BE2C (cell line): ENCODE results near the gene NACC2.

Experiments
- DNase-seq: peaks from one replicate; pipeline ENCODE4 v3.0.0-alpha.2; 2020
- H3K27me3 ChIP-seq: fragments of 250-450 bp; sonication (Bioruptor Pico); 2 replicates; pipeline ENCODE4 v1.5.1; 2020; ENCODE audit warnings: mild to moderate bottlenecking
- H3K36me3 ChIP-seq: fragments of 250-450 bp; sonication (Bioruptor Pico); 2 replicates; pipeline ENCODE4 v1.5.1; 2020; ENCODE audit warnings: mild to moderate bottlenecking
- H3K4me1 ChIP-seq: fragments of 250-450 bp; sonication (Bioruptor Pico); 2 replicates; pipeline ENCODE4 v1.5.1; 2020
- H3K4me3 ChIP-seq: 2 replicates; pipeline ENCODE4 v1.5.1; 2011; ENCODE audit warnings: low read depth, low read length
- H3K9me3 ChIP-seq: fragments of 250-450 bp; sonication (Bioruptor Pico); 2 replicates; pipeline ENCODE4 v1.5.1; 2020
- CTCF ChIP-seq: IDR thresholded peaks from 2 replicates; pipeline ENCODE4 v1.5.1; 2012; ENCODE audit warnings: mild to moderate bottlenecking, low read depth, low read length

Gene NACC2

GRCh38 chr9:136141682-136142413 is 46.8 kb upstream of the NACC2 start:
- no peaks in the 10 kb centered on the region for H3K36me3 ChIP-seq
- H3K9me3 ChIP-seq = no peaks in the 10 kb centered on the region
- TF ChIP-seq CTCF = no peak
- H3K4me3 ChIP-seq = no peak overlapping the region
- DNase-seq = peak; percentile 9
- no peaks in the 10 kb centered on the region; the same call in 1 of the 2 replicates for H3K4me1 ChIP-seq
- no peaks in the 10 kb centered on the region; the same call in 1 of the 2 replicates for H3K27me3 ChIP-seq

- H3K36me3 ChIP-seq = no peaks in the 10 kb centered on the region
- H3K27me3 ChIP-seq = no peaks in the 10 kb centered on the region; the same call in 1 of the 2 replicates
- no peaks in the 10 kb centered on the region for H3K9me3 ChIP-seq
- H3K4me1 ChIP-seq = no peaks in the 10 kb centered on the region; the same call in 1 of the 2 replicates
- no peak overlapping the region for H3K4me3 ChIP-seq
- no peak for DNase-seq
- TF ChIP-seq CTCF = no peak
Measured at GRCh38 chr9:136140966-136141365, 45.9 kb upstream of the NACC2 start.

GRCh38 chr9:136140046-136140445 is 45.0 kb upstream of the NACC2 start:
- no peaks in the 10 kb centered on the region for H3K9me3 ChIP-seq
- no peaks in the 10 kb centered on the region; the same call in 1 of the 2 replicates for H3K4me1 ChIP-seq
- DNase-seq = no peak
- TF ChIP-seq CTCF = no peak
- peaks cover 5% of the 10 kb centered on the region for H3K27me3 ChIP-seq
- H3K36me3 ChIP-seq = no peaks in the 10 kb centered on the region
- no peak overlapping the region for H3K4me3 ChIP-seq

- H3K27me3 ChIP-seq = peaks cover 20% of the 10 kb centered on the region
- H3K36me3 ChIP-seq = no peaks in the 10 kb centered on the region
- no peaks in the 10 kb centered on the region for H3K9me3 ChIP-seq
- H3K4me1 ChIP-seq = no peaks in the 10 kb centered on the region; the same call in 1 of the 2 replicates
- peak; percentile 64 for TF ChIP-seq CTCF
- H3K4me3 ChIP-seq = no peak overlapping the region
- peak; percentile 63 for DNase-seq
Measured at GRCh38 chr9:136138566-136138965, 43.5 kb upstream of the NACC2 start.

- DNase-seq = no peak
- H3K4me3 ChIP-seq = no peak overlapping the region
- peaks cover 25% of the 10 kb centered on the region for H3K27me3 ChIP-seq
- TF ChIP-seq CTCF = no peak
- H3K36me3 ChIP-seq = no peaks in the 10 kb centered on the region
- H3K9me3 ChIP-seq = no peaks in the 10 kb centered on the region
- H3K4me1 ChIP-seq = no peaks in the 10 kb centered on the region; the same call in 1 of the 2 replicates
Measured at GRCh38 chr9:136137321-136138265, 42.5 kb upstream of the NACC2 start.
